H9 (cell line): ENCODE data around the gene GAN. TPM values are rescaled to one million over a fixed set of nuclear protein-coding genes. Genes with fewer than 3 reads are reported as not detected.
A peak's percentile ranks its signal among the peaks of the same experiment; 100 is the strongest.

Experiments used
- DNase-seq: peaks from one replicate; pipeline ENCODE4 v3.0.0-alpha.2; 2017
- H2AFZ ChIP-seq: one replicate; pipeline ENCODE4 v1.6.1; 2013; ENCODE audit warnings: mild to moderate bottlenecking, low read length, control low read depth, moderate library complexity
- H2AK5ac ChIP-seq: 2 replicates; pipeline ENCODE4 v1.6.1; 2013; ENCODE audit warnings: low read length, control low read depth, mixed read lengths; ENCODE audit not compliant: insufficient read length
- H2BK120ac ChIP-seq: one replicate; pipeline ENCODE4 v1.6.1; 2013; ENCODE audit warnings: low read depth, mild to moderate bottlenecking, low read length, control low read depth, inconsistent platforms; ENCODE audit not compliant: poor library complexity, severe bottlenecking
- H2BK12ac ChIP-seq: 2 replicates; pipeline ENCODE4 v1.6.1; 2013; ENCODE audit warnings: low read length, control low read depth, mixed read lengths, low read depth; ENCODE audit not compliant: insufficient read length
- H2BK15ac ChIP-seq: 2 replicates; pipeline ENCODE4 v1.6.1; 2013; ENCODE audit warnings: low read depth, low read length, control low read depth
- H2BK20ac ChIP-seq: one replicate; pipeline ENCODE4 v1.6.1; 2013; ENCODE audit warnings: low read depth, mild to moderate bottlenecking, low read length, control low read depth, inconsistent platforms; ENCODE audit not compliant: poor library complexity, severe bottlenecking
- H2BK5ac ChIP-seq: 2 replicates; pipeline ENCODE4 v1.6.1; 2013; ENCODE audit warnings: low read length, control low read depth, mixed read lengths; ENCODE audit not compliant: insufficient read length
- H3K14ac ChIP-seq: 2 replicates; pipeline ENCODE4 v1.6.1; 2013; ENCODE audit warnings: low read length, control low read depth; ENCODE audit not compliant: insufficient read depth
- H3K18ac ChIP-seq: 2 replicates; pipeline ENCODE4 v1.6.1; 2013; ENCODE audit warnings: low read depth, mild to moderate bottlenecking, mixed read lengths, low read length, control low read depth; ENCODE audit not compliant: insufficient read length
- H3K23ac ChIP-seq: 2 replicates; pipeline ENCODE4 v1.6.1; 2013; ENCODE audit warnings: low read length, control low read depth, mixed read lengths, low read depth; ENCODE audit not compliant: insufficient read length
- H3K23me2 ChIP-seq: 2 replicates; pipeline ENCODE4 v1.6.1; 2013; ENCODE audit warnings: low read depth, mild to moderate bottlenecking, mixed read lengths, low read length, control low read depth; ENCODE audit not compliant: insufficient read length, poor library complexity, severe bottlenecking
- H3K27ac ChIP-seq: 2 replicates; pipeline ENCODE4 v1.5.1; 2013; ENCODE audit warnings: low read length, control low read depth, mixed read lengths, low read depth; ENCODE audit not compliant: insufficient read length
- H3K27me3 ChIP-seq: 2 replicates; pipeline ENCODE4 v1.6.1; 2013; ENCODE audit warnings: low read length, control low read depth, inconsistent platforms; ENCODE audit not compliant: insufficient read depth
- H3K4ac ChIP-seq: 2 replicates; pipeline ENCODE4 v1.6.1; 2013; ENCODE audit warnings: low read depth, mild to moderate bottlenecking, control low read depth, inconsistent platforms, low read length, moderate library complexity
- H3K4me1 ChIP-seq: 2 replicates; pipeline ENCODE4 v1.6.1; 2013; ENCODE audit warnings: low read length, control low read depth, inconsistent platforms; ENCODE audit not compliant: insufficient read depth
- H3K4me2 ChIP-seq: 2 replicates; pipeline ENCODE4 v1.6.1; 2013; ENCODE audit warnings: low read length, control low read depth, mixed read lengths; ENCODE audit not compliant: insufficient read length, insufficient read depth
- H3K56ac ChIP-seq: 2 replicates; pipeline ENCODE4 v1.6.1; 2013; ENCODE audit warnings: low read depth, mild to moderate bottlenecking, mixed read lengths, low read length, control low read depth; ENCODE audit not compliant: insufficient read length
- H3K79me1 ChIP-seq: 2 replicates; pipeline ENCODE4 v1.6.1; 2013; ENCODE audit warnings: low read depth, mild to moderate bottlenecking, moderate library complexity, low read length, control low read depth, inconsistent platforms; ENCODE audit not compliant: insufficient read depth, poor library complexity, severe bottlenecking
- H3K79me2 ChIP-seq: 2 replicates; pipeline ENCODE4 v1.6.1; 2013; ENCODE audit warnings: low read length, control low read depth, inconsistent platforms; ENCODE audit not compliant: insufficient read depth
- H3K9ac ChIP-seq: 2 replicates; pipeline ENCODE4 v1.6.1; 2013; ENCODE audit warnings: low read length, control low read depth, mixed read lengths; ENCODE audit not compliant: insufficient read length; ENCODE audit errors: extremely low read depth
- H3K9me3 ChIP-seq: one replicate; pipeline ENCODE4 v1.6.1; 2013; ENCODE audit warnings: low read depth, low read length, inconsistent platforms; ENCODE audit not compliant: control insufficient read depth
- H3T11ph ChIP-seq: one replicate; pipeline ENCODE4 v1.6.1; 2013; ENCODE audit warnings: mild to moderate bottlenecking, low read length, control low read depth, inconsistent platforms
- H4K20me1 ChIP-seq: one replicate; pipeline ENCODE4 v1.6.1; 2013; ENCODE audit not compliant: control insufficient read depth, insufficient read length, insufficient read depth
- H4K5ac ChIP-seq: 2 replicates; pipeline ENCODE4 v1.6.1; 2013; ENCODE audit warnings: low read depth, mild to moderate bottlenecking, mixed read lengths, low read length, control low read depth; ENCODE audit not compliant: insufficient read length
- H4K8ac ChIP-seq: replicated peaks from 2 replicates; pipeline ENCODE4 v1.6.1; 2013; ENCODE audit warnings: low read length, control low read depth, mixed read lengths, low read depth; ENCODE audit not compliant: insufficient read length
- H4K91ac ChIP-seq: 2 replicates; pipeline ENCODE4 v1.6.1; 2013; ENCODE audit warnings: low read depth, mild to moderate bottlenecking, moderate library complexity, mixed read lengths, low read length, control low read depth; ENCODE audit not compliant: insufficient read length
- H3K27ac Mint-ChIP-seq, 3 experiments: 2 replicates in 2 of 3; 3 replicates in 1 of 3; pipeline ENCODE4 v1.8.0; 2020 to 2021; ENCODE audit warnings: mixed read lengths in 3 of 3, mild to moderate bottlenecking in 1 of 3, moderate library complexity in 1 of 3
- H3K27me3 Mint-ChIP-seq: 2 replicates; pipeline ENCODE4 v1.8.0; 2021; ENCODE audit warnings: low read depth, mild to moderate bottlenecking, moderate library complexity, mixed read lengths
- H3K36me3 Mint-ChIP-seq, 3 experiments: 2 replicates in 2 of 3; 3 replicates in 1 of 3; pipeline ENCODE4 v1.8.0; 2020 to 2021; ENCODE audit warnings: low read depth in 3 of 3, mixed read lengths in 3 of 3; ENCODE audit not compliant: insufficient read depth in 1 of 3
- H3K4me1 Mint-ChIP-seq, 2 experiments: 2 replicates each; pipeline ENCODE4 v1.8.0; 2020; ENCODE audit warnings: mixed read lengths in 2 of 2
- H3K4me3 Mint-ChIP-seq, 2 experiments: 2 replicates in 1 of 2; 3 replicates in 1 of 2; pipeline ENCODE4 v1.8.0; 2020 to 2021; ENCODE audit warnings: mild to moderate bottlenecking in 2 of 2, mixed read lengths in 2 of 2, moderate library complexity in 1 of 2
- H3K9me3 Mint-ChIP-seq, 2 experiments: 2 replicates in 1 of 2; 3 replicates in 1 of 2; pipeline ENCODE4 v1.8.0; 2020; ENCODE audit warnings: mild to moderate bottlenecking in 2 of 2, mixed read lengths in 2 of 2, moderate library complexity in 1 of 2
- CTCF ChIP-seq: fragments of 200-600 bp; sonication (generic); conservative IDR thresholded peaks from 3 replicates; pipeline ENCODE4 v1.8.0; 2021; ENCODE audit warnings: antibody characterized with exemption, mild to moderate bottlenecking
- WGBS: extraction: QIAGEN DNeasy Blood & Tissue Kit; methylation state at CpG from one replicate; pipeline ENCODE4 v1.1.7; 2013; ENCODE audit warnings: missing lambda C conversion rate, low lambda C conversion rate, mixed read lengths; ENCODE audit not compliant: insufficient read length; ENCODE audit errors: extremely low coverage; 5-methylcytosine and 5-hydroxymethylcytosine counted together
- total RNA-seq: library from RNA; stranded (reverse); gene quantifications from 2 replicates; pipeline ENCODE4 v1.2.1, GENCODE V29; 2021

GAN gene
- total RNA-seq, 1 experiment from 2014 or later: 20.9 TPM

- no peak overlapping the region for H3K18ac ChIP-seq
- H3K79me1 ChIP-seq: no peaks in the 10 kb centered on the region
- no peak overlapping the region for H3K4me2 ChIP-seq
- H3K27ac ChIP-seq: no peak overlapping the region
- H3K4me1 ChIP-seq: no peaks in the 10 kb centered on the region
- no peak overlapping the region for H3K14ac ChIP-seq
- no peak overlapping the region for H2AK5ac ChIP-seq
- no peak overlapping the region for H3K4me3 Mint-ChIP-seq
- 0 out of 7 replicates have a peak overlapping the region, but pooled peaks of 1 of the 3 experiments have one; percentile 10 for H3K27ac Mint-ChIP-seq
- H3K9ac ChIP-seq: no peak overlapping the region
- WGBS: no CpG with 5 or more reads among the region's 6 CpGs
- no peak overlapping the region for H3K56ac ChIP-seq
- TF ChIP-seq CTCF: no peak
- H4K5ac ChIP-seq: no peak overlapping the region
- no peak overlapping the region for H2BK12ac ChIP-seq
- H3K23me2 ChIP-seq: no peaks in the 10 kb centered on the region
- no peak for DNase-seq
- H3K9me3 Mint-ChIP-seq: no peaks in the 10 kb centered on the region
- no peak overlapping the region for H2BK15ac ChIP-seq
- no peaks in the 10 kb centered on the region for H3K9me3 ChIP-seq
- no peak overlapping the region for H4K8ac ChIP-seq
- H3K23ac ChIP-seq: no peak overlapping the region
- H3K27me3 Mint-ChIP-seq: no peaks in the 10 kb centered on the region
- no peak overlapping the region for H2BK120ac ChIP-seq
- H4K20me1 ChIP-seq: no peaks in the 10 kb centered on the region
- no peak overlapping the region for H3T11ph ChIP-seq
- no peaks in the 10 kb centered on the region for H3K79me2 ChIP-seq
- H3K4ac ChIP-seq: no peak overlapping the region
- H2BK20ac ChIP-seq: no peak overlapping the region
- H3K4me1 Mint-ChIP-seq: no peaks in the 10 kb centered on the region
- no peak overlapping the region for H2AFZ ChIP-seq
- no peaks in the 10 kb centered on the region for H3K36me3 Mint-ChIP-seq
- H4K91ac ChIP-seq: no peak overlapping the region
- H2BK5ac ChIP-seq: no peak overlapping the region
- no peaks in the 10 kb centered on the region for H3K27me3 ChIP-seq
Observed at GRCh38 chr16:81277541-81278080, 37.2 kb upstream of the GAN start.
